GM21528 (cell line): ENCODE measurements around the gene IFNA17.
"Not testable (repeated sequence)": the region's sequence is repeated elsewhere in the genome, so short reads cannot be mapped to it uniquely, and the experiment has no call there.

Experiments
- ATAC-seq: cut with Tn5 transposase; IDR thresholded peaks from one replicate; pipeline ENCODE4 v1.9.1; 2021; ENCODE audit warnings: mild to moderate bottlenecking, moderate library complexity; ENCODE audit not compliant: unreplicated experiment, low FRiP score

Gene IFNA17

DNA sequence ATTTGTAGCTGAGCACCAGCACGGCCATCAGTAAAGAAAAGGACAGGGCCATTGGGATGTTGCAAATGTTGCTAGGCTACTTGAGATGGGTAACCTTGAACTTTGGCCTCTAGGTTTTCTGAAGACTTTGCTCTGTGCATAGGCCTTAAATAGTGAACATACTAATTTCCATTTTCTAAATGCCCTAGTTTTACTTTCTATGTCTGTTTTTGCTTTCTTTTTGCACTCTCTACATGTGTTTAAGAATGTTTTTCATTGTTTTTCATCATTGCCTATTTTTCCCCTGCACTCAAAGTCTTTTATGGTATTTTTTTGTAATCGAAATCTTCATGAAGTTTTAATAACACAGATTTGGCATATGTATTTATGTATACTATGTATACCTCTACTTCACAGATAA, at the start of gene IFNA17:
Gene IFNA17, minus strand, starts transcription at position 101 of the 400 bp plus-strand sequence. Its CDS starts 49 bp downstream, at position 52.
- no peak for ATAC-seq

DNA sequence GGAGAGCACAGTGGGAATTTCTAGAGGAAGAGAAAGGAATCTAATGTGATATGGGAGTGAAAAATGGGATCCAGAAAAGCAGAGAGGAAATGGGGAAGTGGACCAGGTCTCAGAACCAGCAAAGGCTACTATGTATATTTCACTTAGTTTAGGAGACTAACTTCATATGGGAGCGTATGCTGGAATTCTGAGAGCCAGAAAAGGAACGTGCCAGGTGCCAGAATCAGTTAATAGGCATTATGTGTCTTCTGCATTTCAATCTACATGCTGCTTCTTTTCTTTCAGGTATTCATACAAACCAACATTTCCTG, 40.3 kb upstream of the IFNA17 start:
- ATAC-seq = no peak

DNA sequence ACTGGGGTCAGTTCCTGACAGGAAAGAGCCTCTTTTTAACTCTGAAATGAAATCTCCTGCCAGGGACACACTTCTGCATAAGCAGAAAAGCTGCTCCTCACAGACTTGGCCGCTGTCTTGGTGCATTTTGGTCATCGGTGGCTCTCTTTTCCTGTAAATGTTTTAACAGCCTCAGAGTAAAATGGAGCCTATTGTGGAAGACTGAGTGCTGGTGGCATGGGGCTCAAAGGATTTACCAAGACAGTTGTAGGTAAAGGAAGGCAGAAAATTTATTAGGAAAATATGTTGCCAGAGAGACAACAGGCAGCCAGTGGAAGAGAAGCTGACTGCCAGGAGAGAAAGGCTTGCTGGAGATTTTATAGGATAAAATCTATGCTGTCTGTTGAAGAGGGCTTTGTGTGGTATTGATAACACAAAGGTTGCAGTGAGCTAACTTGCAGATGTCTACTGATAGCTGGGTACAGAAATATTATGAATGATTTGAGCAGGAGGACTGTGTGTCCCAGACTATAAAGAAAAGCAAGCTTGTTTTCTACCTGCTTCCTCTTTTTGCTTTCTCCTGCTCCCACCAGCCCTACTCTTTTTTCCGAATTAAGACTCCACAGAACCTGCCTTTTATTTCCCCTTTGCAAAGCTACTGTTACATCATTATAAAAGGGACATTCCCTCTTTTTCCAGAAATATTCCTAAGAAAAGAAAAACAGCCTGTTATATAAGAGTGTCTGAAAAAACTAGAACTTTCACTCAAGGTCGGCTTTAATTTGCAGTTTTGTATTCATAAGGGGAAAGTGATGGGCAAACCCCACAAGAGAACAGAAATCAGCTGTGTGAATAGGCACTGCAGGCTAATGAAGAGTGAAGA, 39.7 kb upstream of the IFNA17 start:
- no peak for ATAC-seq

- ATAC-seq = no peak
These were observed 38.9 kb upstream of the IFNA17 start for GRCh38 chr9:21266733-21267484.

DNA sequence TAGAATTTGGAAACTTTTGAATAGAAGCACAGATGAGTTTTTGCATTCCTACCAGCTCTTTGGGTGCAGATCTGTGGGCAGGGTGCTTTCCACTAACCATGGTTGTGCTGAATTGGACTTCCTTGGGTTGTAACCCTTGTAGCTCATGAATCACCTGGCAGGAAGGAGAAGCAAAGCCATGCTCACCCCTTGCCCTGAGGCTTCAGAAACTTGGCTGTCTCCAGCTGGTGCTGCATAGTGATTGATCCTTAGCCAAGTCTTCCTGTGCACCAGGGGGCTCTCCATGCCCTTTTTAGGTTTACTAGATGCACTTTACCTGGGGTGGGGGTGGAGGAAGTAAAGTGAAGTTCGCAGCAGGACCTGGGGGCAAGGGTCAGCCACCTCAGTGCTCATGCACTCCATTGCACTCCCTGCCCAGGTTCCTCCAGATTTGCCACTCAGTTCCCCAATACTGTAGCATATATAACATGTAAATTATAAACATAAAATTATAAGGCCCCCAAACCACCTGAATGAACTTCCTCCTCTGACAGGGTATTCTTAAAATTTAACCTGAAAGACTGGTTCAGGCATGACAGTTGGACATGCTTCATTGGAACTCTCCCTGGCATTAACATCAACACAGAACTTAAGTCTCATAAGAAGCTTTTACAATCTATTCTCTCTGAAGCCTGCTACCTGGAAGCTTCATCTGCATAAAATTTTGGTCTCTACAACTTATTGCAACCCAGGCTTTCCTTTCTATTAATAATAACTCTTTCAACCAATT, 37.6 kb upstream of the IFNA17 start:
- ATAC-seq = no peak

DNA sequence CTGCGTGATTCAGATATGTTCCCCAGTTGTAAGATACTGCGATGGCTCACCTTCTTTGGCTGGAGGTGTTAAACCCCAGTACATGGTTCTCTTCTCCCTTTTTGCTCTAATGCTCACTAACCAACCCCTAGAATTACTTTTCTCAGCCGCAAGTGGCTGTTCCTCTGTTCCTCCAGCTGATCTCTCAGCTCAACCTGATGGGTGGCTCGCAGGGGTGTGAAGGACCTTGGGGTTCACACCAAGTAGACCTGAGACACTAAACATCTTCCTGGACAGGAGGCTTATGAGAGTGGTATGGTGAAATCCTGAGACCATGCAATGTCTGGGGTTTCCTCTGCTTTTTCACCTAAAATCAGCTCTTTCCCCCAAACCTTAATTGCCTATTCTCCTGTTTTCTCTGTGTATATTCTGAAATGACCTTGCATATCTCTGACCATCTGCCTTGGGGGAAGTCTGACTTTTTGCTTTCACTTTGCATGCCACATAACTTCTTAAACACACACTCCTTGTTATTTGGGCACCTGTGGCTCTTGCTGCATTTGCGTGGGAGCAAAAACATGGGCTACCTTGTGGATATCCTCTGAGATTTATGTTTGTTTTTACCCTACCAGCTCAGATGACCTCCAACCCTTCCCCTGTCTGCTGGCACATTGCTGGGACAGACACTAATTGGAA, 27.7 kb upstream of the IFNA17 start:
- ATAC-seq = no peak

- ATAC-seq = peak; percentile 81
These were observed 24.9 kb upstream of the IFNA17 start for GRCh38 chr9:21252721-21253547.

DNA sequence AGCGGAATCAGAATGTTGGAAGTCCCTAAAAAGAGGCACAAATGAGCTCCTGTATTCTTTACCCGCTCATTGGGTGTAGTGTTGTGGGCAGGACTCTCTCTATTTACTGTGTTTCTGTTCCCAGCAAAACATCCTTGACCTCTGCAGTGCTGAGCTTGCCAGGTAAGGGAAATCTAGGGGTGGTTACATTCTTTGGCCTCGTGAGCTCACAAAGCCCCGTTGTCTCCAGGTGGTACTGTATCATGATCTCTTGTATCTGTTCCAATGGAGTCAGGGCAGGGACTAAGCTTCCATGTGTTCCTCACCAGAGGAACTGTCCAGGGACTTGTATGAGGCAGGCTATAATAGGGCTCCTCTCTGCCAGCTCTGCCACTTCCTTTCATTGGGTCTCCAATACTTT, 23.6 kb upstream of the IFNA17 start:
- ATAC-seq = no peak

GRCh38 chr9:21251190-21251589, 23.2 kb upstream of the IFNA17 start:
- no peak for ATAC-seq

- no peak for ATAC-seq
These were observed 16.8 kb upstream of the IFNA17 start for GRCh38 chr9:21244836-21245235.

- ATAC-seq = no peak
These were observed 11.9 kb upstream of the IFNA17 start, which contains the start of gene IFNA14 for GRCh38 chr9:21239911-21240310. Gene IFNA14, minus strand, starts transcription at chr9:21240005. Its CDS starts 70 bp downstream, at chr9:21239935.

DNA sequence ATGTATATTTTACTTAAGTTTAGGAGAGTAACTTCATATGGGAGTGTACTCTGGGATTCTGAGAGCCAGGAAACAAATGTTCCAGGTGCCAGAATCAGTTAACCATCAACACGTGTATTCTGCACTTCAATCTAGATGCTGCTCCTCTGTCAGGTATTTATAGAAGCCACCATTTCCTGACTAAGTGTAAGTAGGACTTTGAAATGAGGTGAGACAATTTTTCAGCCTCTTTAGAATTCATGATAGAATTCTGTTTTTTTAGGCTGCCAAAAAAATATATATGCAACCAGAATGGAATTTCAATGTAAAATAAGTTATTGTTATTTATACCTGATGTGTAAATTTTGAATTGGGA, 8.3 kb upstream of the IFNA17 start:
- ATAC-seq = peak; percentile 32

DNA sequence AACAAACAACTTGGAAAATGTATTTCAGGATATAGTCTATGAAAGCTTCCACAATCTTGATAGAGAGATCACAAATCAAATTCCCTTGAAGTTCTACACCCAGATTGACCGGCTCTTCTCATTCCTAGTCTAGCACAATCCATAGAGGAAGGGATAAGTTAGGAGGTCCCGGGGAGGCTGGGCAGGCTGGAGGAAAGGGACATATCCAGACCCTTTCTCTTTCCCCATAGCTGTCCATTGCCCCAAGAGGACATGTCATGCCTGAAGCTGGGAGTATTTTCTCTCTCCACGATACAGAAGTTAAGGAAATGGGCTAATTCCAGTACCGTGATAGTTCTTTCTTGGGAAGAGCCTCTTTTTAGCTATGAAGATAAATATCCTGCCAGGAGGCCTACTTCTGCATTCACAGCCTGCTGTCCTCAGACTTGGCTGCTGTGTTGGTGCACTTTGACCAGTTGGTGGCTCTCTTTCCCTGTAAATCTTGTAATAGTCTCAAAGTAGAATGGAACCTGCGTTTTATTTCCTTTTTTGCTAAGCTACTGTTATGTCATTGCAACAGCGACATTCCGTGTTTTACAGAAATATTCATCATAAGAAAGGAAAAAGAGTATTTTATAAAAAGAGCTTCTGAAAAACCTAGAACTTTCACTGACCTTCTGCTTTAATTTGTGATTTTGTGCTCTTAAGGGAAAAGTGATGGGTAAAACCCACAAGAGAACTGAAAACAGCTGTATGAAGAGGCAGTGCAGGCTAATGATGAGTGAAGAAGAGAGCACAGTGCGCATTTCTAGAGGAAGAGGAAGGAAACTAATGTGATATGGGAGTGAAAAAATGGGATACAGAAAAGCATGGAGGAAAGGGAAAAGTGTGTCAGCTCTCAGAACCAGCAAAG, 7.7 kb upstream of the IFNA17 start:
- peak; percentile 74 for ATAC-seq

DNA sequence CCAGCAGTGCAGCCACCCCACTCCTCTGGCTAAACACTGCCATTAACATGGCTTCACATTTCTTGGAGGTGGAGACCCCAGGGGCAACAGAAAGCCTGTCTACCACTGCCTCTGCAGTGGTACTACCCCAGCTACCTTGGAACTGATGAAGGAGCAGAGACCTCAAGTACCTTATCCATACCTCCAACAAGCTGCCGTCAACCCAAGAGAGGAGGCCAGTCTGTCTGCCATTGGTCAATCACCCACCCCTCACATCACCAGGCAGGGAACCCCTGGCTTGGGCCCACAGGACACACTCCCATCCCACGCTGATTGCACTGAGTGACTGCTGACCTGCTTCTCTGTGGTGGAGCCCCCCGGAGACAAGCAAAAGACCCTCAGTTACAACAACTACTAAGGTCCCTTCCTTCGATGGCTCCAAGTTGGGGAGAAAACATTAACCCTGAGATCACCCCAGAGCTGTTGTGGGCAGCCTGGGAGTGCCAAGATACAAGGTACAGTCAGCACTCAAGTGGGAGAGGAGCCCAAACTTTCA, 6.2 kb upstream of the IFNA17 start:
- no peak for ATAC-seq

GRCh38 chr9:21233258-21233657, 5.2 kb upstream of the IFNA17 start:
- ATAC-seq = no peak

GRCh38 chr9:21217211-21217610, 10.8 kb downstream of the IFNA17 start, which contains the start of gene IFNA16:
Gene IFNA16, minus strand, starts transcription at chr9:21217311. Its CDS starts 6 bp downstream, at chr9:21217305.
- ATAC-seq = not testable (repeated sequence)

DNA sequence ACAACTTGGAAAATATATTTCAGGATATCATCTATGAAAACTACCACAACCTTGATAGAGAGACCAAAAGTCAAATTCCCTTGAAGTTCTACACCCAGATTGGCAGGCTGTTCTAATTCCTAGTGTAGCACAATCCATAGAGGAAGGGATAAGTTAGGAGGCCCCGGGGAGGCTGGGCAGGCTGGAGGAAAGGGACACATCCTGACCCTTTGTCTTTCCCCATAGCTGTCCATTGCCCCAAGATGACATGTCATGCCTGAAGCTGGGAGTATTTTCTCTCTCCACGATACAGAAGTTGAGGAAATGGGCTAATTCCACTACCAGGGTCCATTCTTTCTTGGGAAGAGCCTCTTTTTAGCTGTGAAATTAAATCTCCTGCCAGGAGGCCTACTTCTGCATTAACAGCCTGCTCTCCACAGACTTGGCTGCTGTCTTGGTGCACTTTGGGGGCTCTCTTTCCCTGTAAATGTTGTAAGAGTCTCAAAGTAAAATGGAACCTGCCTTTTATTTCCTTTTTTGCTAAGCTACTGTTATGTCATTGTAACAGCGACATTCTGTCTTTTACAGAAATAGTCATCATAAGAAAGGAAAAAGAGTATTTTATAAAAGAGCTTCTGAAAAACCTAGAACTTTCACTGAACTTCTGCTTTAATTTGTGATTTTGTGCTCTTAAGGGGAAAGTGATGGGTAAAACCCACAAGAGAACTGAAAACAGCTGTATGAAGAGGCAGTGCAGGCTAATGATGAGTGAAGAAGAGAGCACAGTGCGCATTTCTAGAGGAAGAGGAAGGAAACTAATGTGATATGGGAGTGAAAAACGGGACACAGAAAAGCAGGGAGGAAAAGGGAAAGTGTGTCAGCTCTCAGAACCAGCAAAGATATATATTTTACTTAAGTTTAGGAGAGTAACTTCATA, 14.4 kb downstream of the IFNA17 start:
- peak; percentile 81 for ATAC-seq
